Mononuclear cell (primary cell): Measurements from ENCODE around the gene XPR1. TPM values are rescaled to one million over a fixed set of nuclear protein-coding genes. Genes with fewer than 3 reads are reported as not detected.
"Not testable (repeated sequence)": the region's sequence is repeated elsewhere in the genome, so short reads cannot be mapped to it uniquely, and the experiment has no call there.

Experiments used
- H3K27me3 ChIP-seq: 2 replicates; pipeline ENCODE4 v1.6.0; 2011; ENCODE audit warnings: low read length, control low read depth; ENCODE audit not compliant: insufficient read depth
- H3K4me1 ChIP-seq: 2 replicates; pipeline ENCODE4 v1.5.1; 2011; ENCODE audit warnings: mild to moderate bottlenecking, low read length, control low read depth; ENCODE audit not compliant: insufficient read depth
- H3K4me3 ChIP-seq: 2 replicates; pipeline ENCODE4 v1.5.1; 2011; ENCODE audit warnings: mild to moderate bottlenecking, low read length, moderate library complexity
- H3K9me3 ChIP-seq: 2 replicates; pipeline ENCODE4 v1.5.1; 2011; ENCODE audit warnings: low read depth, mild to moderate bottlenecking, control low read depth, low read length
- total RNA-seq: library from RNA; depleted of rRNA; stranded (reverse); fragments of >200 nt; gene quantifications from one replicate; pipeline ENCODE4 v1.2.3, GENCODE V29; 2012

Gene XPR1
- total RNA-seq, 1 donor, result 19.4 TPM

DNA sequence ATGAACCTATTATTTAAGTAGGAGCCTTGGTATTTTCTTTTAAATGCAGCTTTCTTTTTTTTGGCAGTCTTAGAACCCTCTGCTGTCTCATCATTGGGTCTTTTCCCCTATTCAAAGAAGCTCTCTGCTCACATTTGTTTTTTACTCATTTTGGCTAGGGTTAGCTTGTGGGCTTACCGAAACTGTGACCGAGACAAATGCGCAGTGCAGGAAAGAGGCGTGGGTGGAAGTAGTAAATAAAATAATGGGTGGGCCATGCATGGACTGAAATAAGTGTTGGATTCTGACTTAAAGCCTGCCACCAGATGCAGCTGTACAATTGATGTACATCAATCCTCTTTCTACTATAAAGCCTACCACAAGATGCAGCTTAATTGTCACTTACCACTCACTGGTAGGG is 14.7 kb downstream of the XPR1 start:
- H3K9me3 ChIP-seq, result no peaks in the 10 kb centered on the region
- no peaks in the 10 kb centered on the region for H3K27me3 ChIP-seq
- H3K4me3 ChIP-seq, result no peak overlapping the region
- no peaks in the 10 kb centered on the region for H3K4me1 ChIP-seq

DNA sequence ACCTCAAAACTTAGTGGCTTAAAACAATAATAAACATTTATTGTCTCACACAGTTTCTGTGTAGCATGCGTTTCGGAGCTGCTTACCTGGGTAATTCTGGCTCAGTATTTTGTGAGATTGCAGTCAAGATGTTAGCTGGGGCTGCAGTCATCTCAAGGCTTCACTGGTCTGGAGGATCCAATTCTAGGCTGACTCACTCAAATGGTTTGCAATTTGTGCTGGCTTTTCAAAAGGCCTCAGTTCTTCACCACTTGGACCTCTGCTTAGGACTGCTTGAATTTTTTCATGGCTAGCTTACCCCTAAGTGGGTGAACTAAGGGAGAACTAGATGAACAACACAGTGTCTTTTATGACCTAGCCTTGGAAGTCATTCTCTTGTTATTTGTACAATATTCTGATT is 21.0 kb downstream of the XPR1 start:
- no peaks in the 10 kb centered on the region for H3K27me3 ChIP-seq
- H3K4me1 ChIP-seq, result no peaks in the 10 kb centered on the region
- no peak overlapping the region for H3K4me3 ChIP-seq
- H3K9me3 ChIP-seq, result peaks cover 7% of the 10 kb centered on the region

DNA sequence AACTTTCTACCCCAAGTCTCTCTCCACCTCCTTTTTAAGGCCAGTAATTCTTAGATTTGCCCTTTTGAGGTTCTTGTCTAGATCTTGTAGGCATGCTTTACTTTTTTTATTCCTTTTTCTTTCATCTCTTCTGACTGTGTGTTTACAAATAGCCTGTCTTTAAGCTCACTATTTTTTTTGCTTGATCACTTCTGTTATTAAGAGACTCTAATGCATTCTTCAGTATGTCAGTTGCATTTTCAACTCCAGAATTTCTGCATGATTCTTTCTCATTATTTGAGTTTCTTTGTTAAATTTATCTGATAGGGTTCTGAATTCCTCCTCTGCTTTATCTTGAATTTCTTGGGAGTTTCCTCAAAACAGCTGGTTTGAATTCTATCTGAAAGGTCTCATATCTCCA is 30.9 kb downstream of the XPR1 start:
- Histone ChIP-seq H3K4me1 (no peaks in the 10 kb centered on the region), H3K4me3 (no peak overlapping the region), H3K27me3 (no peaks in the 10 kb centered on the region), H3K9me3 (peaks cover 52% of the 10 kb centered on the region)

DNA sequence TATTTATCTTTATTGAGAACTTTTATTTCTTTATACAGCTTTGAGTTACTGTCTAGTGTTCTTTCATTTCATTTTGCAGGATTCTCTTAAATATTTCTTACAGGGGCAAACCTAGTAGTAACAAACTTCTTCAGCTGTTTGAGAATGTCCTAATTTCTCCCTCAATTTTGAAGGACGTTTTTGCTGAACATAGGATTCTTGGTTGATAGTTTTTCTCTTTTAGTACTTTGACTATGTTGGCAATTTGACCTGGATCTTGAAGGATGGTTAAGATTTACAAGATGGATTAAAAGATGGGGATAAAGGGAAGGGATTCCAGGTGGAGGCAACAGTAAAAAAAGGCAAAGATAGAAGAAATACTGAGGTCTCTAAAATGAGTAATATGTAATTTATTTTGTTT is 38.9 kb downstream of the XPR1 start:
- Histone ChIP-seq H3K4me1 (no peaks in the 10 kb centered on the region), H3K27me3 (no peaks in the 10 kb centered on the region), H3K4me3 (no peak overlapping the region), H3K9me3 (peaks cover 35% of the 10 kb centered on the region)

DNA sequence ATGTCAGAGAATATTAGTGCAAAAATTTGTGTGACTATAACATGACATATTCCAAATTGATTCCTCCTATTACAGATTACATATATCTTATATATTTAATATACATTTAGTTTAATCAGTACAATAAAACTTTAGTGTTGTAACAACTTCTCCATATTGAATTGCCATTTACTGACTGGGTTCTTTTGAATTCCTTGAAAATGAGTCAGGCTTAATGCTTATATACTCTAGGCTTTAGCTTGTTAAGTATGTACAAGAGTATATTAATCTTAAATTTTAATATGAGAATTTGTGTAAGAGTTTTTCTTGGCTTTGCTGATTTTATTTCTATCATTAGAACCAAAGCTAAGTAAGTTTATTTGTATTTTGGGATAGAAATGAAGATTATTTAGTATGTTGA is 40.3 kb downstream of the XPR1 start:
- H3K9me3 ChIP-seq, result peaks cover 21% of the 10 kb centered on the region
- no peaks in the 10 kb centered on the region for H3K27me3 ChIP-seq
- no peaks in the 10 kb centered on the region for H3K4me1 ChIP-seq
- no peak overlapping the region for H3K4me3 ChIP-seq

DNA sequence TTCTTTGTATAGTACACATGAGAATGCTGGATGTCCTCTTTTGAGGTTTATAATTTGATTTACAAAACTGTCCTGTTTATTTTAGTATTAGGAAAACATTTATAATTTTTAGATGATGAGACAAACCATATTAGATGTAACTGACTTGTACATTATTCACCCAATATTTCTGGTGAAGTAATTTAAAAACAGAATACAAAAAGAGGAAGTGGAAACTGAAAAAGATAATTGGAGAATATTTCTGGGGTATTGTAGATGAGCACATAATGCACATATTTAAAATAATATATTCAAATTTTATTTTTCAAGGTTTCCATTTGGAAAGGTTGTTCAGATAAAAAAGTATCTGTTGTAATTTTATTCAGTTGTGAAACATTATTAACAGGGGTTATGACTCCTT is 40.7 kb downstream of the XPR1 start:
- Histone ChIP-seq H3K4me3 (no peak overlapping the region), H3K27me3 (no peaks in the 10 kb centered on the region), H3K4me1 (no peaks in the 10 kb centered on the region), H3K9me3 (peaks cover 17% of the 10 kb centered on the region)

DNA sequence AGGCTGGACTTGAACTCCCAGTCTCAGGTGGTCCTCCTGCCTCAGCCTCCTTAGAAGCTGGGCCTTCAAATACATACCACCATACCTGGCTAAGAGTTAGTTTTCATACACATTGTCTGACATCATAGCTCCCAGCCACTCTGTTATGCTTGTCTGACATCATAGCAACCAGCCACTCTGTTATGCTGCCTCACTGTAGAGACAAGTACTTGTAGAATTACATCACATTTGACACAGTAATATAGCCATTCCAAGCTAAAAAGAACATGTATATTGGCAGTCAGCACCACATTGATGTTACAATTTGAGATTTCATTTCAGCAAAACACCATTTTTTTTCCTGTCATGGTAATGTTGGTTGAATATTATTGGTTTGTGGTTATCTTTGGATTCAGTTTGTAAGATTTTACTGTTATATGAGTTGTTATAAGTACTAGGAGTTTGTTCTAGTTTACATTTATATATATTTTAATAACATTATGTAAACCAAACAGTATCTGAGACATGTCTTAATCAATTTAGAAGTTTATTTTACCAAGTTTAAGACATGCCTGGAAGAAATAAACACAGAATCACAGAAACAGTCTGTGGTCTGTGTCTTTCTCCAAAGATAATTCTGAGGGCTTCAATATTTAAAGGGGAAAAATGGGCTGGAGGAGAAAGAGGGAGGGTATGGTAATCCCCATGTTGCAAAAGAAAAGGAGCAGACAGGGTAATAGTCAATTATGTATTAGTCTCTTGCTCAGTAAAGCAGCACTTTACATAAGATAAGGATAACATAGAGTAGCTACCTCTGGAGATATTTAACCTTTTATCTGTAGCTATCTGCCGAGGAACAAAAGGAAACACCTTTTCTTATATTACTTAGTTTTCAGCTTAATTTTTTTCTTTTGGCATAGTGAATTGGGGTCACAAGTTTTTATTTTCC is 43.0 kb downstream of the XPR1 start:
- Histone ChIP-seq H3K4me3 (no peak overlapping the region), H3K4me1 (no peaks in the 10 kb centered on the region), H3K9me3 (peaks cover 15% of the 10 kb centered on the region), H3K27me3 (no peaks in the 10 kb centered on the region)

DNA sequence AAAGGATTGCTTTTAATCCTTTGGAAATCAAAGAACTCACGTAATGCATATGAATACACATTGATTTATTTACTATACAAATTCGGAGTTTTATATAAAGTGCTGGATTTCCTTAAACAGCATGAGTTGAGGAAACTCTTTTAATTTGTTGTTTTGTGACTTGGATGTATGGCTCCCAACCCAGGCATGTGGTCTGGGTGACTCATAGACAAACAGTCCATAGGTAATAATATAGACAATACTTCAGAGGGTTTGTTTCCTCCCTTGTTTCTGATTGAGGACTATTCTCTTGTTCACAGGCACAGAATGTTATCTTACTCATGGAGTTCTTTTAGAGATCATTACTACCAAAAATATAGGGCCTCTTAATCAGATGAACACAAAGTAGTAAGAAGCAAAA is 43.8 kb downstream of the XPR1 start:
- peaks cover 8% of the 10 kb centered on the region for H3K9me3 ChIP-seq

DNA sequence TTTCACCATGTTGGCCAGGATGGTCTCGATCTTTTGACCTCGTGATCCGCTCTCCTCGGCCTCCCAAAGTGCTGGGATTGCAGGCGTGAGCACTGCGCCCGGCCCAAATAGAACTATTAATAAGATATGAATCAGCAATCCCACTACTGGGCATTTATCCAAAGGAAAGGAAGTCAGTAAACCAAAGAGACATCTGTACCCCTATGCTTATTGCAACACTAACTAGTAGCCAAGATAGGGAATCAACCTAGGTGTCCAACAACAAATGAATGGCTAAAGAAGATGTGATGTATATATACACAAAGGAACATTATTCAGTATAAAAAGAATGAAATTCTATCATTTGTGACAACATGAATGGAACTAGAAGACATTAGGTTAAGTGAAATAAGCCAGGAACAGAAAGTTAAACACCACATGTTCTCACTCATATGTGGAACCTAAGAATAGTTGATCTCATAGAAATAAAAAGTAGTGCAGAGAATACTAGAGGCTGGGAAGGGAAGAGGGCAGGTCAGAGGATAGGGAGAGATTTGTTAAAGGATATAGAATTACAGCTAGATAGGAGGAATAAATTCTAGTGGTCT is 48.8 kb downstream of the XPR1 start:
- no peaks in the 10 kb centered on the region for H3K27me3 ChIP-seq
- H3K4me1 ChIP-seq, result no peaks in the 10 kb centered on the region
- no peaks in the 10 kb centered on the region for H3K9me3 ChIP-seq
- no peak overlapping the region for H3K4me3 ChIP-seq

More for the DNA sequence above, 43.8 kb downstream of the XPR1 start:
- no peaks in the 10 kb centered on the region for H3K4me1 ChIP-seq
- no peak overlapping the region for H3K4me3 ChIP-seq
- no peaks in the 10 kb centered on the region for H3K27me3 ChIP-seq

DNA sequence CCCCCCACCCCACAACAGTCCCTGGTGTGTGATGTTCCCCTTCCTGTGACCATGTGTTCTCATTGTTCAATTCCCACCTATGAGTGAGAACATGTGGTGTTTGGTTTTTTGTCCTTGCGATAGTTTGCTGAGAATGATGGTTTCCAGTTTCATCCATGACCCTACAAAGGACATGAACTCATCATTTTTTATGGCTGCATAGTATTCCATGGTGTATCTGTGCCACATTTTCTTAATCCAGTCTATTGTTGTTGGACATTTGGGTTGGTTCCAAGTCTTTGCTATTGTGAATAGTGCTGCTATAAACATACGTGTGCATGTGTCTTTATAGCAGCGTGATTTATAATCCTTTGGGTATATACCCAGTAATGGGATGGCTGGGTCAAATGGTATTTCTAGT is 51.3 kb downstream of the XPR1 start:
- not testable (repeated sequence) for H3K9me3 ChIP-seq, H3K4me1 ChIP-seq, H3K4me3 ChIP-seq, H3K27me3 ChIP-seq

DNA sequence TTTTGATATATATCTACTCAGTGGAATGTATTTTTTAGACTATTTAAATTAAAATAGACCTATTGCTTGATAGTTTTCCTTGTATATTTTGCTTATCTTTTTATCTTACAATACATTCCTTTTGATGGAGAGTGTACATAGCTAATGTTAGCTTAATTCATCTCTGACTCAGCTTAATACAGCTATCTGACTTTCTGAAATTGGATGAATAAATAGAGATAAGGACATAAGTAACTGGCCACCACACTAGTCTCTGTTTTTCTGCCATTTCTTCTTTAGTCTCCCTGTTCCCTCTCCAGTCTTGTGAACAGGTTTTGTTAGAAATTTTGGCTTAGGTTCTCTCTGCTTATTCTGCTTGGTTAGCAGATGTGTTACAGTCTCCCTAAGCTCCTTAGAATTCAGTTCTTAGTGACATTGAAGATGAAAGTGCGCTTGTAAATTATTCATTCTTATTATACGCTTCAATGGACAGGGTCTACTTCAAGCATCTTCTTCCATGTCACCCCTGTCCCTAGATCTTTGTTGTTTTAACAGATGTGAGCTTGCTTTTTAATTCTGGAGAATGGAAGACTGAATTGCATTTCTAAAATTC is 59.6 kb downstream of the XPR1 start:
- Histone ChIP-seq H3K27me3 (no peaks in the 10 kb centered on the region), H3K4me1 (no peaks in the 10 kb centered on the region), H3K4me3 (no peak overlapping the region), H3K9me3 (peaks cover 2% of the 10 kb centered on the region)

DNA sequence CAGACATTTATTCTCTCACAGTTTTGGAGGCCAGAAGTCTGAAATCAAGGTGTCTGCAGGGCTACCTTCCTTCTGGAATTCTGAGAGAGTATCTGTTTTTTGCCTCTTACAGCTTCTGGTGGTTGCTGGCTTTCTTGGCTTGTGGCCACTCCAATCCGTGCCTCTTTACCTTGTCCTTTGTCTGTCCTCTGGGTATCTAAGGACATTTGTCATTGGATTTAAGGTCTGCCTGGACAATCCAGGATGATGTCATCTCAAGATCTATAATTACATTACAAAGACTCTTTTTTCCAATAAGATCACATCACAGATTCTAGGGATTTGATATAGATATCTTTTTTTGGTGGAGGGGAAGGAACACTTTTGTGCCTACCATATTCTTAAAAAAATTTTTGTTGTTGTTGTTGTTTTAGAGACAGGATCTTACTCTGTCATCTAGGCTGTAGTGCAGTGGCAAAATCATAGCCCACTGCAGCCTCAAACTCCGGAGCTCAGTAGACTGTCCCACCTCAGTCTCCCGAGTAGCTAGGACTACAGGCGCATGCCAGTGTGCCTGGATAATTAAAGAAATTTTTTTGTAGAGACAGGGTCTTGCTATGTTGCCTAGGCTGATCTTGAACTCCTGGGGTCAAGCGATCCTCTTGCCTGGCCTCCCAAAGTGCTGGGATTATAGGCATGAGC is 61.9 kb downstream of the XPR1 start:
- H3K27me3 ChIP-seq, result no peaks in the 10 kb centered on the region
- H3K9me3 ChIP-seq, result peaks cover 25% of the 10 kb centered on the region
- H3K4me3 ChIP-seq, result no peak overlapping the region
- H3K4me1 ChIP-seq, result no peaks in the 10 kb centered on the region

DNA sequence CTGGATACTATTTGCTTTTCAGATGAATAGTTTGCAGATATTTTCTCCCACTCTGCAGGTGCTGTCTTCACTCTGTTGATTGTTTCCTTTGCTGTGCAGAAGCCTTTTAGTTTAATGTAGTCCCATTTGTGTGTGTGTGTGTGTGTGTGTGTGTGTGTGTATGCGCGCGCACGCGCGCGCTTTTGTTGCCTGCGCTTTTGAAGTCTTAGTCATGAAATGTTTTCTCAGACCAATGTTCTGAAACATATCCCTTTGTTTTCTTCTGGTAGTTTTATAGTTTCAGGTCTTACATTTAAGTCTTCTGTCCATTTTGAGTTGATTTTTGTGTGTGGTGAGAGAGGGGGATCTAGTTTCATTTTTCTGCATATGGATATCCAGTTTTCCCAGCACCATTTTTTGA is 63.5 kb downstream of the XPR1 start:
- Histone ChIP-seq H3K9me3 (peaks cover 28% of the 10 kb centered on the region), H3K27me3 (no peaks in the 10 kb centered on the region), H3K4me3 (no peak overlapping the region), H3K4me1 (no peaks in the 10 kb centered on the region)

DNA sequence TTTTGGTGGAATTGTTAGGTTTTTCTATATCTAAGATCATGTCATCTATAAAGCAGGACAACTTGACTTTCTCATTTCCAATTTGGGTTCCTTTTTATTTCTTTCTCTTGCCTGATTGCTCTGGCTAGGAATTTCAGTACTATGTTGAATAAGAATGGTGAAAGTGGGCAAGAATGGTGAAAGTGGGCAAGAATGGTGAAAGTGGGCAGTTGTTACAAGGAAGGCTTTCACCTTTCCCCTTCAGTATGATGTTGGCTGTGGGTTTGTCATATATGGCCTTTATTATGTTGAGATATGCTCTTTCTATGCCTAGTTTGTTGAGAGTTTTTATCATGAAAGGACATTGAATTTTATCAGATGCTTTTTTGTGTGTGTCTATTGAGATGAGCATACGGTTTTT is 64.5 kb downstream of the XPR1 start:
- H3K4me1 ChIP-seq, result no peaks in the 10 kb centered on the region
- H3K27me3 ChIP-seq, result no peaks in the 10 kb centered on the region
- H3K4me3 ChIP-seq, result no peak overlapping the region
- peaks cover 28% of the 10 kb centered on the region for H3K9me3 ChIP-seq

DNA sequence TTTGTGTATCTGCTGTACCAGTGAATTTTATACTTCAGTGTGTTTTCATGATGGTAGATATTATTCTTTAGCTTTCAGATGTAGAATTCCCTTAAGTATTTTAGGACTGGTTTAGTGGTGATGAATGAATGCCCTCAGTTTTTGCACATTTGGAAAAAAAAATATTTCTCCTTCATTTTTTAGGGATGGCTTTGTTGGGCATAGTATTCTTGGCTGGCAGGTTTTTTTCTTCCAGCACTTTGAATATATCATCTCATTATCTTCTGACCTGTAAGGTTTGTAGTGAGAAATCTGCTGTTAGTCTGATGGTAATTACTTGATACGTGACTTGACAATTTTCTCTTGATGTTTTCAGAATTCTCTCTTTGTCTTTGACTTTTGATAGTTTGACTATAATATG is 66.8 kb downstream of the XPR1 start:
- Histone ChIP-seq H3K4me1 (no peaks in the 10 kb centered on the region), H3K9me3 (peaks cover 42% of the 10 kb centered on the region), H3K4me3 (no peak overlapping the region), H3K27me3 (no peaks in the 10 kb centered on the region)
